ENCODE measurements around the gene ZNF222.

Gene ZNF222

GRCh38 chr19:44059229-44059628 lies 34.0 kb downstream of the ZNF222 start:
- no peak for DNase-seq (ENCODE audit: insufficient read length)
- FAIRE-seq: no peak
- TF ChIP-seq POLR2A (IDR thresholded peaks at IDR 0.05; ENCODE audit: low read depth, low read length): no peak
- TF ChIP-seq POLR2AphosphoS5 (IDR thresholded peaks at IDR 0.05; ENCODE audit: low read depth, low read length): no peak
- TF ChIP-seq TAF1 (IDR thresholded peaks at IDR 0.05; ENCODE audit: borderline replicate concordance, low read depth, low read length): no peak

GRCh38 chr19:44061038-44061437 lies 35.9 kb downstream of the ZNF222 start:
- no peak for FAIRE-seq
- TF ChIP-seq TAF1 (IDR thresholded peaks at IDR 0.05; ENCODE audit: borderline replicate concordance, low read depth, low read length) (no peak), POLR2AphosphoS5 (IDR thresholded peaks at IDR 0.05; ENCODE audit: low read depth, low read length) (no peak), POLR2A (IDR thresholded peaks at IDR 0.05; ENCODE audit: low read depth, low read length) (no peak)
- no peak for DNase-seq (ENCODE audit: insufficient read length)

DNA sequence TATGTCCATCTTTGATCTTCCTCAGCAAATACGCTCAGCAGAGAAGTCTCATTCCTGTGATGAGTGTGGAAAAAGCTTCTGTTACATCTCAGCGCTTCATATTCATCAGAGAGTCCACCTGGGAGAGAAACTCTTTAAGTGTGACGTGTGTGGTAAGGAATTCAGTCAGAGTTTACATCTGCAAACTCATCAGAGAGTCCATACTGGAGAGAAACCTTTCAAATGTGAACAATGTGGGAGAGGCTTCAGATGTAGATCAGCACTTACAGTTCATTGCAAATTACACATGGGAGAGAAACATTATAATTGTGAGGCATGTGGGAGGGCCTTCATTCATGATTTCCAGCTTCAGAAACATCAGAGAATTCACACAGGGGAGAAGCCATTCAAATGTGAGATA lies 41.1 kb downstream of the ZNF222 start:
- TF ChIP-seq POLR2AphosphoS5 (IDR thresholded peaks at IDR 0.05; ENCODE audit: low read depth, low read length) (no peak), TAF1 (IDR thresholded peaks at IDR 0.05; ENCODE audit: borderline replicate concordance, low read depth, low read length) (no peak), POLR2A (IDR thresholded peaks at IDR 0.05; ENCODE audit: low read depth, low read length) (no peak)
- DNase-seq (ENCODE audit: insufficient read length) (no peak), FAIRE-seq (no peak)

GRCh38 chr19:44069415-44069814 lies 44.2 kb downstream of the ZNF222 start:
- DNase-seq (ENCODE audit: insufficient read length) (no peak), FAIRE-seq (no peak)
- TF ChIP-seq TAF1 (IDR thresholded peaks at IDR 0.05; ENCODE audit: borderline replicate concordance, low read depth, low read length) (no peak), POLR2A (IDR thresholded peaks at IDR 0.05; ENCODE audit: low read depth, low read length) (no peak), POLR2AphosphoS5 (IDR thresholded peaks at IDR 0.05; ENCODE audit: low read depth, low read length) (no peak)

DNA sequence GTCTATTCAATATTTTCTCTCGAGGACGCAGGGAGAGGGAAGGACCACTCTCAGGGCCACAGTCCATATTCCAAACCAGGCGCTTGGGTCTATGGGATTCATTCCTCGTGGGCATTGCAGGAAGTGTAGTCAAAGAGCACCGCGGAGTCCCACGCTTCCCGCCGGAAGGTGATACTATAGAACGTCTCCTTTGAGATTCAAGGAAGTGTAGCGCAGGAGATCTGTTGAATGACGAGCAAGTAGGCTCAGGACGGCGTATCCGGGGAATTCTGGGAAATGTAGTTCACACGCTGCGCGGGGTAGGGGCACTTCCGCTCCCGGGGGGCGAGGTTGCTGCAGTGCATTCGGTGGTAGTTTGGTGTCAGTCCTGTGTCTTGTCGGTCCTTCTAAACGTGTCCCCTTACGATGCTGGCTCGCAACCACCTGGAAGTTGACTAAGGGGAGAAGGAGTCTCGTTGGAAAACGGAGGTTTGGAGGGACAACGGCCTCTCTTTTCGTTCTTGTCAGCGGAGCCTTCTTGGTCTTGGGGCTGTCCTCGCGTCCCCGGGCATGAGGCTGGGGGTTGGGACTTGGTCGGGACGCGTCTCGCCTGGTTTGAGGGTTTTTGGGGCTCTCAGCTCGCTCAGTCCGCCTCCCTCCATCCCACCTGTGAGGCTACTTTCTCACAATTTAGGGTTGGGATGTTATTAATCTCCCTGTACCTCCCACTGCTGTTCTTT lies 46.8 kb downstream of the ZNF222 start, which contains the start of gene ZNF284:
TSS of gene ZNF284 (plus strand) at position 336 of the 719 bp plus-strand sequence. CDS start 4,231 bp downstream, outside the sequence.
- FAIRE-seq (peak; percentile 97), DNase-seq (ENCODE audit: insufficient read length) (peak; percentile 70)
- no peak; the same call in 1 of the 2 replicates for TF ChIP-seq POLR2A (IDR thresholded peaks at IDR 0.05; ENCODE audit: low read depth, low read length)
- no peak for TF ChIP-seq POLR2AphosphoS5 (IDR thresholded peaks at IDR 0.05; ENCODE audit: low read depth, low read length)
- TF ChIP-seq TAF1 (IDR thresholded peaks at IDR 0.05; ENCODE audit: borderline replicate concordance, low read depth, low read length): 0 out of 2 replicates have a peak, but pooled peaks have one; percentile 26

DNA sequence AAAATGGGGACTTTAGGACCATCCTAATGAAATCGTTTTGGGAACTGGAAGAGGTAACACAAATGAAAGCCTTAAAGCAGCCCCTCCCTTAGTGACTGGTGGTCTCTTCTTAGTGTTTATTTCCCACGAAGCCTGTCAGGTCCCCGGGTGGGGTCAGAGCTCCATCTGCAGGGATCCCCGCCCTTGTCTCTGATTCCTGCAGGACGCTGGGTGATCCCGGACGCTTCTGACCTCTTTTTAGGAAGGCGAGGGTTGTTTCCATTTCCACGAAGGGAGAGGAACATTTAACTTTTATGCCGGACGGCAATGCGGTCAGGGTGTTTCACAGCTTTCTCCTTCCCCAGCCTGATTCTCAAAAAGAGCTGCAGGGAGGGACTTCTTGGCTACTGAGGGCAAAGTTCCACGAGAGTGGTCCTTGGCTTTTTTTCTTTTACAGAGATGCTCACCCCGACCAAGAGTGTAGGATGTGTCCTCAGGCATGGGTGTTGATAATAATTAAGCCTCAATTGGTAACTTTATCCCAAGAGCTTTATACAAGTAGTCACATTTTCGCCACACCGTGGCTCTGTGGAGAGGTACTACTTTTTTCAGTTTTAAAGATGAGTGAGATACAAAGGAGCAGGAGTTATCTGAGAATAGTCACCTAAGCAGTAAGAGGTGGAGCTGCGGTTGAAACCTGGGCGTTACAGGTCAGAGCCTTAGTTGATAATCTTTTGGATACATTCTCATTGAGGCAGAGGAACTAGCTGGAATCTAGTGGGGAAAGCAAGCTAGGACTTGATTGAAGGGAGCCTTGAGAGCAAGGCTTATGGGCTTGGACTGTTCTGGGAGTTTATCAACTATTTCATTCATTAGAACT lies 47.6 kb downstream of the ZNF222 start:
- FAIRE-seq (no peak), DNase-seq (ENCODE audit: insufficient read length) (no peak)
- no peak for TF ChIP-seq TAF1 (IDR thresholded peaks at IDR 0.05; ENCODE audit: borderline replicate concordance, low read depth, low read length)
- no peak for TF ChIP-seq POLR2AphosphoS5 (IDR thresholded peaks at IDR 0.05; ENCODE audit: low read depth, low read length)
- TF ChIP-seq POLR2A (IDR thresholded peaks at IDR 0.05; ENCODE audit: low read depth, low read length): no peak

DNA sequence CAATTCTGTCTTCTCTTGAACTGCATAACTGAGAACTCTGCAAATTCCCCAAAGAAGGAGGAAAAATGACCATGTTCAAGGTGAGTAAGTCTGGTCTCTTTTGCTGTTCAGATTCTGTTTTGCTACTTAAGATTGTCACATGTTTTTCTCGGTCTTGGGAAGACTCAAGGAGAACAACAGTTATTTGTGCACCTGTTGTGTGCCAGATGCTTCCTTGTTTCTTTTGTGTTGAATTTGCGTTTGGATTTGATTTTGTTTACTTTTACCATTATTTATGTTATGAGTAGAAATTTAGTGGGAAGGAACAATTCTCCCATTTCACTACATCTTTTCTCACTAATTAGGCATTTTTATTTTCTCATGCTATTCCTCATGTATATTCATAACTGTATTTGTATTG lies 51.1 kb downstream of the ZNF222 start:
- no peak for TF ChIP-seq POLR2AphosphoS5 (IDR thresholded peaks at IDR 0.05; ENCODE audit: low read depth, low read length)
- no peak for TF ChIP-seq POLR2A (IDR thresholded peaks at IDR 0.05; ENCODE audit: low read depth, low read length)
- TF ChIP-seq TAF1 (IDR thresholded peaks at IDR 0.05; ENCODE audit: borderline replicate concordance, low read depth, low read length): no peak
- FAIRE-seq (no peak), DNase-seq (ENCODE audit: insufficient read length) (no peak)

Measured in GM12892 (cell line).